Inflammatory macrophage treated with lipopolysaccharide for 1 hour (primary cell): ENCODE data around the gene TSPY9.
"Not testable (repeated sequence)": the region's sequence is repeated elsewhere in the genome, so short reads cannot be mapped to it uniquely, and the experiment has no call there.

Experiments used
- DNase-seq, 2 donors: peaks; one replicate each; pipeline ENCODE4 v3.0.0-alpha.2; 2020 to 2022

TSPY9 gene

GRCh38 chrY:9486967-9487366 is at the start of gene TSPY9:
Gene TSPY9 (plus strand): TSS chrY:9487267. CDS start chrY:9487313, 46 bp downstream.
- not testable (repeated sequence) for DNase-seq

GRCh38 chrY:9466655-9467054 is 20.4 kb upstream of the TSPY9 start, which contains the start of gene TSPY1:
Gene TSPY1 (plus strand): TSS chrY:9466955. CDS start chrY:9467001, 46 bp downstream.
- DNase-seq: not testable (repeated sequence)

GRCh38 chrY:9504396-9504795 is 17.3 kb downstream of the TSPY9 start:
- not testable (repeated sequence) for DNase-seq

- DNase-seq: not testable (repeated sequence)
Observed at GRCh38 chrY:9516287-9516686, 29.2 kb downstream of the TSPY9 start.

- DNase-seq: not testable (repeated sequence)
Observed at GRCh38 chrY:9527580-9527979, 40.5 kb downstream of the TSPY9 start, which contains the start of gene TSPY10. Gene TSPY10 (plus strand): TSS chrY:9527880. CDS start chrY:9527926, 46 bp downstream.
